ENCODE measurements around the gene C5orf63.
"Not testable (repeated sequence)": the region's sequence is repeated elsewhere in the genome, so short reads cannot be mapped to it uniquely, and the experiment has no call there.

The C5orf63 gene

DNA sequence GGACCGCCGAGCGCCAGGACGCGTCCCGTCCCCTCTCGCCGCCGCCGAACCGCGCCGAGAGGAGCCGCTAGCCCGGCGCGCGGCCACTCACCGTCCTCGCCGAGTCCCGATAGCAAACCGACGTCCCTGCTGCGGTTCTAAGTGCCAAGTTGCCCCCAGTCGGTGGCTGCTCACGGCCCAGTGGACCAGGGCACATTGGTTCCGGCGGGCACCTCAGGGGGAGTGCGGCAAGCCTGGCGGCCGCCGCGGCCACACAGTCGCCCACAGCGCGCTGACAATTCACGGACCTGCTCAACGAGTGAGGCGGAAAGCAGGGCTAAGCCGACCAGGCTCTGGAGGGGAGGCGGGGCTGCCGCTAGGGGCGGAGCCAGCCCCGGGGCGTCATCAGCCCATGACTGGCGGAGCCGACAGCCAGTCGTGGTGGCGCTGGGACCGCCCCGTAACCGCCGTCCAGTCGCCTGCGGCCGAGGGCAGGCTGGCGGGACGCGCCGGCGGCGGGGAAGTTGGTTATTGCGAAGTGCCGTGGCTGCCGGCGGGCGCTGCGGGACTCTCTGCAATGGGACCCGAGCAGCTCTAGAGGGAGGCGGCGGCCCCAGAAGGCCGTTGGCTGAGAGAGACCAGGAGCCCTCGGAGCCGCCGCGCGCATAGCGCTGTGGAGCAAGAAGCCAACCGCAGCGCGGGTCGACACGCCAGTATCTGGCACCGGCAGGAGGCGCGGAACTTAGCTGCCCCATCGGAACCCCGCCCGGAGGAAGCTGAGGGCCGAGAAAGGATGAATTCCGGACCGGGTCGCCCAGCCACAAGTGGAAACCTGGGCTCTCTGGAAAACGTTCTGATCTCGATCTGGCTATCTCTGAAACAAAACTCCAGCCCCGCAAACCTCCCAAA is 42.8 kb downstream of the C5orf63 start, which contains the start of gene MARCHF3:
Gene MARCHF3 (minus strand): TSS at position 300 of the 888 bp plus-strand sequence. CDS start 112,387 bp downstream, outside the sequence.
- peak; percentile 91 to 94 for DNase-seq

GRCh38 chr5:127029581-127030258 is 43.6 kb downstream of the C5orf63 start:
- peak; percentile 17 to 35 for DNase-seq

GRCh38 chr5:127028822-127029457 is 44.4 kb downstream of the C5orf63 start:
- DNase-seq = no peak

- no peak for DNase-seq
These were observed 45.8 kb downstream of the C5orf63 start for GRCh38 chr5:127027539-127027938.

- DNase-seq = no peak
These were observed 47.1 kb downstream of the C5orf63 start for GRCh38 chr5:127026166-127026565.

DNA sequence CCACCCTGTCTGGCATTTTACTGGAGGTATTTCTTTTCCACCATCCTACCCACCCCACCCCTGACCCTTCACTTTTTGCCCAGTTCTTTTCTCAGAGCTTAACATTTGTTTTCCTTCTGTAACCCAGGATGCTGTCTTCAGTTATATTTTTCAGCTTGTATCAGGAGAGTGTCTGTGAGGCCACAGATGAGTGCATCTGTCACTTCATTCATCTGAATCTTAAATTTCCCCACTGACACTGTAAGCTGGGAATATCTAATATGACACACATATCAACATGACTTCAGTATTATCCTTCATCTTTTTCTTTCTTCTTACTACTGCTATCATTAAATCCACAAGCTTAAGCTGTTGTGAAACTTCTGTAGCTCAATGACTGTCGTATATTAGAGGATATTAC is 47.8 kb downstream of the C5orf63 start:
- no peak for DNase-seq

- no peak for DNase-seq
These were observed 48.5 kb downstream of the C5orf63 start for GRCh38 chr5:127024821-127025220.

DNA sequence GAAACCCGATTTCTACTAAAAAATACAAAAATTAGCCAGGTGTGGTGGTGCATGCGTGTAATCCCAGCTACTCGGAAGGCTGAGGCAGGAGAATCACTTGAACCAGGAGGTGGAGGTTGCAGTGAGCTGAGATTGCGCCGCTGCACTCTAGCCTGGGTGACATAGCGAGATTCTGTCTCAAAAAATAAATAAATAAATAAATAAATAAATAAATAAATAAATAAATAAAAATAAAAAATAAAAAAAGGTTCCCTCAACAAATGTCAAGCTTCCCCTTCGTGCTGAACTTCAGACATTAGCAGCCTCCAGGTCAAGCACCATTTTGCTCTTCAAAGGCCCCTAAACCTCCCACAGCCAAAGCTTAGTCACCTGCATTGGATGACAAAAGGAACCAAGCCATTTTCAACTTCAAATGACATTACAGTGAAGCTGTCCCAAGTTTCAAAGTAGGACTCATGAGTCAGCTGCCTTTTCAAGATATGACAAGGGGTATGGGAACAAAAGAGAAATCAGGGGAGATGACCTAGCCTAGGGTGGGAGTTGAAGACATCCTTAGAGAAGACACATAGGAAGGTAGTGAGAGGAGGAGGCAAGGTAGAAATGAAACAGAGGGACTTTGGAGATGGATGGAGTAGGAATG is 49.6 kb downstream of the C5orf63 start:
- peak in 1 of 2 experiments; percentile 9 for DNase-seq

DNA sequence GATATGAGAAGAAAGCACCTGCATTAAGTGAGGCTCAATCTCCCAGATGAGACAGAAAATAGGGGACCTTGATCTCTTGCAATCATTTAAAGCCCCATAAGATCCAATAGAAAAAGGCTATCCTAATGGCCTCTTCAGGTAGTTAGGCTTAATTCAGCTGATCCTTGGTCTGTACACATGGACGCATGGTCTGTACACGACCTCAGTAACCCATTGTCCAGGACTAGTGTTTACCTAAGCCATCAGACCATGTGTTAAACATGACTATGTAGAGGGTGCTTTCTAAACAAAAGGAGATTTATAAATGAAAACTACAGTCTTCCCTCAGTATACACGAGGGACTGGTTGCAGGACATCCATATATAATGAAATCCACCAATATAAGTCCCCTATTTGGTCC is 50.5 kb downstream of the C5orf63 start:
- DNase-seq = no peak

DNA sequence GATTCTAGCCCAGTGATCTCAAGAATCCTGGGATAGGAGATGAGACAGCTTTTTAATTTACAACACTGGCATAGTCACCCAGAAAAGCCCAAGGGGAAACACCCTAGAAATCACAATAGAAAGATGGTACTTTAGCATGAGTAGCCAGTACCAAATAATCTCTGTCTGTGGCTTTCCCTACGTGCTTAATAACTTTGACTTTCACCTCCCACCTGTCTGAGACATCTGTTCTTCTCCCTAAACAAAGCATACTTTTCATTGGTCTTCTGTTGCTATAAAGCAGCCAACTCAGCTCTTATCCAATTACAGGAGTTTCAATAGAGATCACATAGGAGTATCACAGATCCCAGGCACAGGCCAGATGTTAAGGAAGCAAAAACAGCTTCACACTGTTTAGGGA is 53.4 kb downstream of the C5orf63 start:
- no peak for DNase-seq

DNA sequence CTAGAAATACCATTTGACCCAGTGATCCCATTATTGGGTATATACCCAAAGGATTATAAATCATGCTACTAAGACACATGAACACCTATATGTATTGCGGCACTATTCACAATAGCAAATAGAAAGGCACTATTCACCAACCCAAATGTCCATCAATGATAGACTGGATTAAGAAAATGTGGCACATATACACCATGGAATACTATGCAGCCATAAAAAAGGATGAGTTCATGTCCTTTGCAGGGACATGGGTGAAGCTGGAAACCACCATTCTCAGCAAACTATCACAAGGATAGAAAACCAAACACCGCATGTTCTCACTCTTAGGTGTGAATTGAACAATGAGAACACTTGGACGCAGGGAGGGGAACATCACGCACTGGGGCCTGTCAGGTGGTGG is 56.6 kb downstream of the C5orf63 start:
- not testable (repeated sequence) for DNase-seq

GRCh38 chr5:127015716-127016115 is 57.6 kb downstream of the C5orf63 start:
- DNase-seq = no peak

DNA sequence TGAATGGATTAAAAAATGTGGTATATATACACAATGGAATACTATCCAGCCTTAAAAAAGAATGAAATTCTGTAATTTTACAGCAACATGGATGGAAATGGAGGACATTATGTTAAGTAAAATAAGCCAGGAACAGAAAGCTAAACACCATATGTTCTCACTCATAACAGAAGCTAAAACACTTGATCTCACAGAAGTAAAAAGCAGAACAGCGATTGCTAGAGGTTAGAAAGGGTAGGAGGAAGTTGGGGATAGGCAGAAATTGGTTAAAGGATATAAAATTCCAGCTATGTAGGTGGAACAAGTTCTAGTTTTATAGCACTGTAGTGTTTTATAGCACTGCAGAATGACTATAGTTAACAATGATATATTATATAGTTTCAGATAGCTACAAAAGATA is 58.7 kb downstream of the C5orf63 start:
- DNase-seq = no peak

DNA sequence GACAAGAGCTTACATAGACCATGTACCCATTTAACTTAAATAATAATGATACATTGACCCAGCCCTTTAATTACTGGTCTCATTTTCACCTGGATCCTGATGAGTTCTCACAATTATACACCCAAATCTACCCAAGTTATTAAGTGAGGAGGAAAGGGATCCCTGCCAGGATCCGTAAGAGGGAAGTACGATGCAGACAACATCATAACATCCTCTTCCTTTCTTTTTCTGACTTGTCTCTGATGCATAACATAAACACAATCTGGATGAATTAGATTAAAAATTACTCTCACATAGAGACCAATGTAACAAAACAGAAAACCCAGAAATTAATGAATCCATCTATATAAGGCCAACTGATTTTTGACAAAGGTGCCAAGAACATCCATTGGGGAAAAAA is 59.9 kb downstream of the C5orf63 start:
- no peak for DNase-seq

DNA sequence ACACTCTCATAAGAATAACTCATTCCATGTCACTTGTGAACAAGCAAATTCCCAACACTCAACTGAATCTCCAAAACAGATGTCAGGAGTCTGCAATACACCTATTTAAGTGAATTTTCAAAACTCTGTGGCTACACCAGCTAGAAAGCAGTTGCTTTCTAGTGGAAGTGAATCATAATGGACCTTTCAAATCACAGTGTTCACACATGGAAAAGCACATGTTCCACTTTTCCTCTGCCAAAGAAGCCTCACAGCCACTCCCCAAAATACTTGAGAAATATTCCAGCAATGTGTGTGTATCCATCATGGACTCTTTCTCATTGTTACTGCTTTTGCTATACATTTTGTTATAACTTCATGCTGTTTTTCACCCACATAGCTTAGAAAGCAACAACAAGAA is 60.4 kb downstream of the C5orf63 start:
- DNase-seq = no peak

DNA sequence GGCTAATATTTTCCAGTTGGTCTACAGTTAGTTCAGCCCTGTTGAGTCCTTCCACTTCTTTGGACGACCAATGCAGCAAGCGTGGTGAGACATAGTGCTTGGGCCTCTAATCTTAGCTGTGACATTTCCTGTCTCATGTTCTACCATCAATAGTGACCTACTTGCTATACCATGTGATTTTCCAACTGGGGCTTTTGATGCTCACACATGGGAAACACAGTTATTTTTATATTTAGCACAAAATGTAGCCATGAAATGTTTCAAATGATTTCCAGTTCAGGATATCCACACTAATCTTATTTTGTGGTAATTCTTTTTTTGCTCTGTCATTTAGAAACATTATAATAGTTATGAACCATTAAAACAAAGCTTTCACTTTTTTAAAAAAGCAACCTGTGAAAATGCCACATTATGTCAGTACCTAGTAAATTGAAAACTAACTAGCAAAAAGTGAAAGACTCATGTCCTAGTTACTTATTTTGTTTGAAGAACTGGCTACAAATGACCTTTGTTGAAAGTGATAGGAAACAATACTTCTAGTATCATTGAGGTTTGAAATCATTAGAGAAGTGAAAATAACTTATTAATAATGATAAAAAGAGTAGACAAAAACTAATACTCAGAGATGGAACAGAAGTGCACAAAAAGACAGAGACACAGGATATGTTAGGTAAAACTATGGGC is 61.2 kb downstream of the C5orf63 start:
- no peak for DNase-seq

- no peak for DNase-seq
These were observed 62.1 kb downstream of the C5orf63 start for GRCh38 chr5:127011153-127011552.

GRCh38 chr5:127010362-127010761 is 62.9 kb downstream of the C5orf63 start:
- no peak for DNase-seq

- DNase-seq = no peak
These were observed 63.5 kb downstream of the C5orf63 start for GRCh38 chr5:127009784-127010183.

GRCh38 chr5:127008300-127008975 is 64.9 kb downstream of the C5orf63 start:
- no peak for DNase-seq

DNA sequence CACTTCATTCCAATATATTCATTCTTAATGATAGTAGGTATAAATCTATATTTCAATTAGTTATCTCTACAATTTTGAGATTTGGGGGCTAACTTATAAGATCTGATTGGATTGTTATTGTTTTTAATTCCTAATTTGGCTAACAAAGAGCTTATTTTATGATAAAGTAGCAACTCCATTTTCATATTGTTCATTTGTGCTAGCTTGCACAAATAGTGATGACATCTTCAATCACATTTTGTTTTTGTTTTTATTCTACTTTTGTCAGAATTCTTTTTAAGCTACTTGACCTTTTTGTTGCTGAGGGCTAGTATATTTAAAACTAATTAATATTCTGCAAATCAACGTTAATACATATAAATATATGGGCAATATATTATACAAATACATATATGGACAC is 65.8 kb downstream of the C5orf63 start:
- no peak for DNase-seq

GRCh38 chr5:127006744-127007143 is 66.6 kb downstream of the C5orf63 start:
- no peak for DNase-seq

Data from stimulated activated CD4-positive, alpha-beta T cell treated with anti-CD3 and anti-CD28 coated beads, Interleukin-4, amount 100 ng/mL, for 4 hours (primary cell).